Measurements from ENCODE around the gene JPT1.
"Not testable (repeated sequence)": the region's sequence is repeated elsewhere in the genome, so short reads cannot be mapped to it uniquely, and the experiment has no call there.

GRCh38 chr17:75132018-75133000, 22.0 kb downstream of the JPT1 start:
- not testable (repeated sequence) for TF ChIP-seq SPI1, POLR2A, POLR2AphosphoS5, TAF1 (IDR thresholded peaks at IDR 0.05; ENCODE audit: low read depth, low read length)

All from GM12891 (cell line).